ENCODE data around the gene BRSK2.

DNA sequence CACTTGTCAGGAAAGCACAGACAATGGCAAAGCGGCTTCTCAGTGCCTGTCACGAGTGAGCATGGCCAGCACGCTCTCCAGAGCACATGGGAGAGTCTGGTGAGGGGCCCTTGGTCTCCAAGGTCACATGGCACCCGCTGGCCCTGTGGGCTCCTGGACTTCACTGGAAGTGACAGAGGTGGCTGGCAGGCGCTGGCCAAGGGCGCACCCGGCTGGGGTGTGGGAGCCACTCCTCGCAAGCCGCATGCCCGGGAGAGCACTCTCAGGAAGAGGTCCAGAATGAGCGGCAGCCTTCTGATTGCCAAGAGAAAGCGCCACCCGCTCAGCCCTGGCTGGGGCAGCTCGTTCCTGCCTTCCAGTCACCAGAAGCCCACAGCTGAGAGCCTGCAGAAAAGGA lies 114.0 kb downstream of the BRSK2 start:
- TF ChIP-seq EZH2 (IDR thresholded peaks at IDR 0.05; ENCODE audit: insufficient read depth, poor library complexity, severe bottlenecking) (no peak), EZH2phosphoT487 (IDR thresholded peaks at IDR 0.05; ENCODE audit: insufficient read depth, low read depth) (no peak)

Measured in GM23248 (cell line).